ENCODE measurements around the gene CYP26C1.

DNA sequence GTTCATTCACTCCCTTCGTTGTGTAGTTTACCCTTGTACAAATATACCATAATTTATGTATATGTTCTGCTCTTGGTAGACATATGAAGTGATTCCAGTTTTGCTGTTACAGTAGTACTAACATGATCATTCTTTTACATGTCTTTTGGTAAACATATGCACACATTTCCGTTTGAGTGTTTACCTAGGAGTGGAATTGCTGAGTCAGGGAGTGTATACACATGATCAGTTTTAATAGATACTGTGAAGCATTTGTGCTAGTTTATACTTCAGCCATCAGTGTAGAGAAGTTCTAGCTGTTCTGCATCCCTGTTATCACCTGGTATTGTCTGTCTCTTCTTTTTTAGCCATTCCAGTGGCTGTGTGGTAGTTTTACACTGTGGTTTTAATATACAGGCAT is 34.5 kb upstream of the CYP26C1 start:
- TF ChIP-seq CUX1 (CRISPR knock-in tag; IDR thresholded peaks at IDR 0.05) (no peak), ZNF263 (CRISPR knock-in tag; IDR thresholded peaks at IDR 0.05; ENCODE audit: borderline replicate concordance) (no peak), EP300 (IDR thresholded peaks at IDR 0.05; ENCODE audit: low read length) (no peak), RBBP5 (IDR thresholded peaks at IDR 0.05; ENCODE audit: borderline replicate concordance, insufficient read depth, low read length, poor library complexity, severe bottlenecking) (no peak), RERE (CRISPR knock-in tag; IDR thresholded peaks at IDR 0.05; ENCODE audit: borderline replicate concordance) (no peak), PPARD (CRISPR knock-in tag; IDR thresholded peaks at IDR 0.05) (no peak), KDM4B (IDR thresholded peaks at IDR 0.05; ENCODE audit: borderline replicate concordance in 2 of 2, low read depth in 1 of 2) (no peak), HNRNPK (IDR thresholded peaks at IDR 0.05; ENCODE audit: low read depth, low read length, poor library complexity, severe bottlenecking) (no peak), CEBPB (tag; IDR thresholded peaks at IDR 0.05) (no peak)
- TF ChIP-seq, protein P1, sequence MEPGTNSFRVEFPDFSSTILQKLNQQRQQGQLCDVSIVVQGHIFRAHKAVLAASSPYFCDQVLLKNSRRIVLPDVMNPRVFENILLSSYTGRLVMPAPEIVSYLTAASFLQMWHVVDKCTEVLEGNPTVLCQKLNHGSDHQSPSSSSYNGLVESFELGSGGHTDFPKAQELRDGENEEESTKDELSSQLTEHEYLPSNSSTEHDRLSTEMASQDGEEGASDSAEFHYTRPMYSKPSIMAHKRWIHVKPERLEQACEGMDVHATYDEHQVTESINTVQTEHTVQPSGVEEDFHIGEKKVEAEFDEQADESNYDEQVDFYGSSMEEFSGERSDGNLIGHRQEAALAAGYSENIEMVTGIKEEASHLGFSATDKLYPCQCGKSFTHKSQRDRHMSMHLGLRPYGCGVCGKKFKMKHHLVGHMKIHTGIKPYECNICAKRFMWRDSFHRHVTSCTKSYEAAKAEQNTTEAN (CRISPR knock-in tag; IDR thresholded peaks at IDR 0.05), result no peak

Measured in K562 (cell line).